RPMI8226 (cell line): ENCODE data around the gene CDH12.
A peak's percentile ranks its signal among the peaks of the same experiment; 100 is the strongest.
"Not testable (repeated sequence)": the region's sequence is repeated elsewhere in the genome, so short reads cannot be mapped to it uniquely, and the experiment has no call there.

ENCODE experiments used
- DNase-seq: peaks from one replicate; pipeline ENCODE4 v3.0.0-alpha.2; 2015

Gene CDH12

DNA sequence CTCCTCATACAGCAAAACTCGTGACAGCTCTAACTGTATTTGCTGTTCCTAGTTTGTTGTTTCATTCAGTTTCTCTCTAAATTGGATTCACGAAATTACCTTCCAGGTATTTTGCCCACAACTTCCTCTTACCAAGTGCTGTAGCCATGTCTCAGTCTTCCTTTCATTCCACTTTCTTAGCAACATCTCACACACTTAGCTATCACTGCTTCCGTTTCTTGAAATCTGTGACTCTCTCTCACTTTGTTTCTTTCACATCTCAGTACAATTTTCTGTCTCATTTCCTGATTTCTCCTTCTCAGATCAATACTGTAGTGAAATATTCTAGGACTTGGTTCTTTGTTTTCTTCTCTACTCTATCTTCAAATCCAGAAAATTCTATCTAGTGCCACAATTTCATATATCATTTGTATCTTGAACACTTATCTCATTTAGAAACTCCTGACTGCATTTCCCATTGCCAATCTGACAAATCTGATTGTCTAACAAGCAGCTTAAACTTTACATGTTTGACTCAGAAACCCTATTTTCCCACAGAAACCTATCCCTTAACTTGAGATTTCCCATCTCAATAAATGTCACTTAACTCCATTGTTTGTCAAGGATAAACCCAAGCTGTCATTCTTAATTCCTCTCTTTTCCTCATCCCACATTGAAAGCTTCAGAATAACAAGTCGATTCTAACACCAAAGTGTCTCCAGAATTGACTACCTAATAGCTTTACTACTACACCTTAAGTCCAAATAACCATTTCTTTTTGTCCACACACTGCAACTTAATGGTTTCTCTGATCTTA, 303.1 kb downstream of the CDH12 start:
- DNase-seq = no peak

DNA sequence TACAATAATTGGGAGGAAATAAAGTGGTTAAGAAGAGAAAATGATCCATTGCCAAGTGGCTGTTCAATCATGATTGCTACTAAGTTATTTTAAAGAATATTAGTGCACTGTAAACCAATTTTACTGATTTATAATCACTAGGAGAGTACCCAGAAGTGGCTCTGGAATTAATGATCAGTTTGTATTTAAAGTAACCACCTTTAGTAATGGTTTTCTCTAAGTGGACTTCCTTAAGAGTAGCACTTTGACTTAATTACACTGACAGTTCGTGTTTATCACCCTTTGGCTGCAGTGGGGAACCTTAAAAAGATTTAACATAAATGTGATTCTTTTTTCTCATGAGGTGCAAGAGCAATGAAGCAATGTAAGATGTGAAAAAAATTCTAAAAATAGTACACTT, 310.8 kb downstream of the CDH12 start:
- DNase-seq = no peak

- DNase-seq = peak; percentile 7
Observed at GRCh38 chr5:22541037-22541436, 312.1 kb downstream of the CDH12 start.

- no peak for DNase-seq
Observed at GRCh38 chr5:22539762-22540161, 313.4 kb downstream of the CDH12 start.

- no peak for DNase-seq
Observed at GRCh38 chr5:22531986-22532385, 321.2 kb downstream of the CDH12 start.

DNA sequence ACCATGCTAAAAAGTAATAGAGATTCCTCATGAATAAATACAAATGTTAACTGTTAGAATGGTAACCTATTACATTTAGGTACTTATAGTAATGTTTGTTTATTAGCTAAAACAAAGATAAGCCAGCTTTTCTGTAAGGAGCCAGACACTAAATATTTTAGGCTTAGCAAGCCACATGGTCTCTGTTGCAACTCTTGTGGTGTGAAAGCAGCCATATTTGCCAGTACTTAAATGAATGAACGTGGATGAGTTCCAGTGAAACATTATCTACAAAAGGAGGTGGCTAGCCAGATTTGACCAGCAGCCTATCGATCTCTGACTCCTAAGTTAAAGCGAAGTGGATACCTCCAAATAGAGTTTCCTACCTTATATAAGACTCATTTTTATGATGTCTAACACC, 331.6 kb downstream of the CDH12 start:
- no peak for DNase-seq

DNA sequence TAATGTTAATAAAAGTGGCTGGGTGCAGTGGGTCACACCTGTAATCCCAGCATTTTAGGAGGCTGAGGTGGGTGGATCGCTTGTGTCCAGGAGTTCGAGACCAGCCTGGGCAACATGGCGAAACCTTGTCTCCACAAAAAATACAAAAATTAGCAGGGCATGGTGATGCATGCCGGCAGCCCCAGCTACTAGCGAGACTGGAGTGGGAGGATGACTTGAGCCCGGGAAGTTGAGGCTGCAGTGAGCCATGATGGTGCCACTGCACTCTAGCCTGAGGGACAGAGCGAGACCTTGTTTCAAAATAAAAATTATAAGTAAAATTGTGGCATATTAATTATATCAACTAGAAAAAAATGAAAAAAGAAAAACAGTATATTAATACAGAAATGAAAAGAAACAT, 336.6 kb downstream of the CDH12 start:
- DNase-seq = not testable (repeated sequence)

GRCh38 chr5:22514231-22514630, 338.9 kb downstream of the CDH12 start:
- no peak for DNase-seq

- DNase-seq = no peak
Observed at GRCh38 chr5:22505891-22506290, 347.3 kb downstream of the CDH12 start.

GRCh38 chr5:22504411-22504810, 348.7 kb downstream of the CDH12 start:
- DNase-seq = no peak

- no peak for DNase-seq
Observed at GRCh38 chr5:22500556-22500955, 352.6 kb downstream of the CDH12 start.

DNA sequence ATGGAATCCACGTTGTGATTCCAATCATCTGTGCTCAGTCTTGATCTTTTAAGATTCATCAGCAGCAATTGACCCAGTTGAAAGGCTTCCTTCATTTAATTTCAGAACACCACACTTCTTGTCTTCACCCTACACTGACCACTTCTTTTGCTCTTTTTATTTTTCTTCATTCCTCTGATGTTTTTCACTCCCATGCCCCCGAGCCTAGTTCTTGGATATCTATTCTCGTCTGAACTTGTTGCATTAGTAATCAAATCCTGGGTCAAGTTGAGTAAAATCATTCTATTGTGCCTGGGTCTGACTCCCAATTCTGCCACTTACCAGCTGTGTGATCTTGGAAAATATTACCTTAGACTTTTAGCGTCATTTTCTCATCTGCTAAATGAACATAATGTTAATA, 356.5 kb downstream of the CDH12 start:
- no peak for DNase-seq

DNA sequence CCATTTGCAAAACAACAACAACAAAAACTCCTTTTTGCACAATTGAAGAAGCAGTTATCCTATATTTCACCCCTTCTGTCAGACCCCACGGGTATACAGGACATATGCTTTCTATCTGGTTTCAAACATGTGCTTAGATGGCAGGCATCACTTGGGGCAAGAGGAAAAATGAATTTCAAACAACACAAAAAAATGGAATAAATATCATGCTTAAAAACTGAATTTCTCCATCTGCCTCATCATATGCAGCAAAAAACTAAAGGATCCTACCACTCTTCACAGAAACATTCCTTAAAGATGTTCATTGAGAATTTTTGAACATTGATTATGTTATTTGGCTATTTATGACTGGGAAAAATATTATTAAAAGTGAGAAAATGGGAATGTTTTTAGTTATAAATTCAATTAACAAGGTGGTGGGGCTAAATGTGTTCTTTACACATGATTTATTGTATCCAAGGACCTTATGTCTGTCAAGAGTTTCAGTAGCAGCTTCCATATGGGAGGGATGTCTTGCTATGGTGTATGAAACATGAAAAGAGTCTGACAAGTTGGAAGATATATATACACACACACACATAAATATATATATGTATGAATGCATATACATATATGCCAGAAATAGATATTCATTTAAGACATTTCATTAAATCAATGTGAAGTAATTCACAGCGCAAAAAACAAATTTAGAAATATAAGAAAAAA, 358.0 kb downstream of the CDH12 start:
- DNase-seq = no peak

- DNase-seq = no peak
Observed at GRCh38 chr5:22488427-22488826, 364.7 kb downstream of the CDH12 start.

GRCh38 chr5:22480305-22480704, 372.8 kb downstream of the CDH12 start:
- no peak for DNase-seq

- no peak for DNase-seq
Observed at GRCh38 chr5:22473886-22474285, 379.3 kb downstream of the CDH12 start.

GRCh38 chr5:22471154-22471553, 382.0 kb downstream of the CDH12 start:
- DNase-seq = no peak

- DNase-seq = no peak
Observed at GRCh38 chr5:22470408-22470807, 382.7 kb downstream of the CDH12 start.

GRCh38 chr5:22465616-22466015, 387.5 kb downstream of the CDH12 start:
- DNase-seq = no peak

GRCh38 chr5:22465177-22465576, 388.0 kb downstream of the CDH12 start:
- no peak for DNase-seq

GRCh38 chr5:22460189-22460588, 393.0 kb downstream of the CDH12 start:
- DNase-seq = no peak

GRCh38 chr5:22432905-22433304, 420.2 kb downstream of the CDH12 start:
- DNase-seq = no peak

- no peak for DNase-seq
Observed at GRCh38 chr5:22431840-22432239, 421.3 kb downstream of the CDH12 start.

- no peak for DNase-seq
Observed at GRCh38 chr5:22431406-22431805, 421.7 kb downstream of the CDH12 start.
